Panc1 (cell line): Measurements from ENCODE around the gene DACH2.

Experiments
- POLR2AphosphoS5 ChIP-seq: IDR thresholded peaks from 2 replicates; pipeline ENCODE4 v1.6.1; 2012; ENCODE audit warnings: mild to moderate bottlenecking, low read depth, low read length, moderate library complexity
- SIN3A ChIP-seq: IDR thresholded peaks from 2 replicates; pipeline ENCODE4 v1.6.1; 2012; ENCODE audit warnings: low read depth, mild to moderate bottlenecking, low read length, moderate library complexity, borderline replicate concordance; ENCODE audit not compliant: insufficient read depth
- TF ChIP-seq, protein P1 (sequence below): fragments of 450-650 bp; IDR thresholded peaks from 2 replicates; pipeline ENCODE4 v1.5.1; 2017; ENCODE audit warnings: mild to moderate bottlenecking

GRCh38 chrX:86178906-86179305 is 30.7 kb downstream of the DACH2 start:
- no peak for TF ChIP-seq POLR2AphosphoS5
- TF ChIP-seq SIN3A: no peak
- TF ChIP-seq, protein P1, sequence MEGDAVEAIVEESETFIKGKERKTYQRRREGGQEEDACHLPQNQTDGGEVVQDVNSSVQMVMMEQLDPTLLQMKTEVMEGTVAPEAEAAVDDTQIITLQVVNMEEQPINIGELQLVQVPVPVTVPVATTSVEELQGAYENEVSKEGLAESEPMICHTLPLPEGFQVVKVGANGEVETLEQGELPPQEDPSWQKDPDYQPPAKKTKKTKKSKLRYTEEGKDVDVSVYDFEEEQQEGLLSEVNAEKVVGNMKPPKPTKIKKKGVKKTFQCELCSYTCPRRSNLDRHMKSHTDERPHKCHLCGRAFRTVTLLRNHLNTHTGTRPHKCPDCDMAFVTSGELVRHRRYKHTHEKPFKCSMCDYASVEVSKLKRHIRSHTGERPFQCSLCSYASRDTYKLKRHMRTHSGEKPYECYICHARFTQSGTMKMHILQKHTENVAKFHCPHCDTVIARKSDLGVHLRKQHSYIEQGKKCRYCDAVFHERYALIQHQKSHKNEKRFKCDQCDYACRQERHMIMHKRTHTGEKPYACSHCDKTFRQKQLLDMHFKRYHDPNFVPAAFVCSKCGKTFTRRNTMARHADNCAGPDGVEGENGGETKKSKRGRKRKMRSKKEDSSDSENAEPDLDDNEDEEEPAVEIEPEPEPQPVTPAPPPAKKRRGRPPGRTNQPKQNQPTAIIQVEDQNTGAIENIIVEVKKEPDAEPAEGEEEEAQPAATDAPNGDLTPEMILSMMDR: no peak
